KOPT-K1 (cell line): Measurements from ENCODE around the gene CLDN7.

Experiments used
- H3K27ac ChIP-seq: fragments of 200-600 bp; sonication (generic); 2 replicates; pipeline ENCODE4 v1.5.1; 2016; ENCODE audit warnings: antibody characterized with exemption, mild to moderate bottlenecking, low read depth, low read length; ENCODE audit not compliant: poor library complexity, severe bottlenecking
- H3K36me3 ChIP-seq: fragments of 200-600 bp; sonication (generic); 2 replicates; pipeline ENCODE4 v1.5.1; 2017; ENCODE audit warnings: antibody characterized with exemption, mild to moderate bottlenecking, low read length, moderate library complexity; ENCODE audit not compliant: insufficient read depth
- H3K9me3 ChIP-seq: fragments of 200-600 bp; sonication (generic); 2 replicates; pipeline ENCODE4 v1.5.1; 2017; ENCODE audit warnings: antibody characterized with exemption, low read length, mild to moderate bottlenecking; ENCODE audit not compliant: insufficient read depth, poor library complexity, severe bottlenecking

The CLDN7 gene

GRCh38 chr17:7237761-7238419 is 24.4 kb downstream of the CLDN7 start:
- Histone ChIP-seq H3K9me3 (no peaks in the 10 kb centered on the region), H3K36me3 (peaks cover 38% of the 10 kb centered on the region), H3K27ac (peak overlapping the region; percentile 94)

- H3K9me3 ChIP-seq = no peaks in the 10 kb centered on the region
- H3K27ac ChIP-seq = peak overlapping the region; percentile 94
- H3K36me3 ChIP-seq = peaks cover 38% of the 10 kb centered on the region
Measured at GRCh38 chr17:7237266-7237760, 25.0 kb downstream of the CLDN7 start.

GRCh38 chr17:7236808-7237207 is 25.5 kb downstream of the CLDN7 start:
- H3K36me3 ChIP-seq = peaks cover 38% of the 10 kb centered on the region

GRCh38 chr17:7235693-7236665 is 26.3 kb downstream of the CLDN7 start:
- Histone ChIP-seq H3K9me3 (no peaks in the 10 kb centered on the region), H3K36me3 (peaks cover 40% of the 10 kb centered on the region), H3K27ac (no peak overlapping the region)

More at GRCh38 chr17:7236808-7237207, 25.5 kb downstream of the CLDN7 start:
- peak overlapping the region; percentile 94 for H3K27ac ChIP-seq
- no peaks in the 10 kb centered on the region for H3K9me3 ChIP-seq

DNA sequence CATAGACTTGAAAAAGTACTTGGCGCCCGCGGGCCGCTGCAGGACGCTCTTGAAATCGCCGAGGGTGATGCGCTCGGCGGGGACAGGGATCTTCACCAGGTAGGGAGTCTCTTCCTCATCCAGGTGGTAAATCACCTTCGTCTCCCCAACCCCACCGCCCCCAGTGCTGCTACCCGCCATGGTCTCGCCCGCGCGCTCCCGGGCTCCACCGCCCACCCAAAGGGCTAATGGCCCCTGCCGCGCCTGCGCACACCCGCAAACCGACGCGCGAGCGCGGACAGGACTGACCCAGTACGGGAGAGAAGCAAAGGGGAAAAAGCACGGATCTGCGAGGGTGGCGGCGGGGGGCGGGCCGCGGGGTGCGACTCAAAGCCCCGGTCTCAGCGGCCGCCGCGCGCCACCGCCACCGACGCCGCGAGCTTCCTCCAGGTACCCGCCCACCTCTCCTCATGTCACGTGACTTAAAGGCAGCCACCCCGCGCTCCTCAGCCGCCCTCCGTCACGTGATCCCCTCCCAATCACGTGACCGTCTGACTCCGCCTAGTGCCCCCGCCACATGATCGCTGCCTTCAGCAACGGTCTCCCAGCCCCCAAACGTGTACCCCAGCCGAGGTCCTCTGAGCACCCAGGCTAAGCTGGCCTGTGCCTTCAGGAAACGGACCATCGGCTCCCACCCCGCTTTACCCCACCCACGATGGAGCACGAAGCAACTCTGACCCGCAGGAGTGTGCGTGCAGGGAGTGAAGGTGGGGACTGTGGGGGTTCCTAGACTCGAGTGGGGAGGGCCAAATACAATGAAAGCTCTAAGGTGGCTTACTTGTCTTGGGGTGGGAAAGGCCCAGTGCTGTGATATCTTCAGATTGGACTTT is 28.0 kb downstream of the CLDN7 start, which contains the start of gene DVL2:
DVL2 (minus strand) TSS at position 435 of the 869 bp plus-strand sequence; CDS start at position 180, 255 bp downstream.
- peak within 1 kb of the TSS; percentile 82 for H3K27ac ChIP-seq
- peaks cover 46% of the 10 kb centered on the region for H3K36me3 ChIP-seq
- no peaks in the 10 kb centered on the region for H3K9me3 ChIP-seq

GRCh38 chr17:7233701-7234082 is 28.6 kb downstream of the CLDN7 start:
- Histone ChIP-seq H3K9me3 (no peaks in the 10 kb centered on the region), H3K36me3 (peaks cover 53% of the 10 kb centered on the region), H3K27ac (peak overlapping the region; percentile 82)

GRCh38 chr17:7232114-7232513 is 30.2 kb downstream of the CLDN7 start:
- Histone ChIP-seq H3K9me3 (no peaks in the 10 kb centered on the region), H3K27ac (no peak overlapping the region), H3K36me3 (peaks cover 65% of the 10 kb centered on the region)

GRCh38 chr17:7229504-7229903 is 32.8 kb downstream of the CLDN7 start:
- Histone ChIP-seq H3K9me3 (no peaks in the 10 kb centered on the region), H3K27ac (no peak overlapping the region), H3K36me3 (peaks cover 67% of the 10 kb centered on the region)

DNA sequence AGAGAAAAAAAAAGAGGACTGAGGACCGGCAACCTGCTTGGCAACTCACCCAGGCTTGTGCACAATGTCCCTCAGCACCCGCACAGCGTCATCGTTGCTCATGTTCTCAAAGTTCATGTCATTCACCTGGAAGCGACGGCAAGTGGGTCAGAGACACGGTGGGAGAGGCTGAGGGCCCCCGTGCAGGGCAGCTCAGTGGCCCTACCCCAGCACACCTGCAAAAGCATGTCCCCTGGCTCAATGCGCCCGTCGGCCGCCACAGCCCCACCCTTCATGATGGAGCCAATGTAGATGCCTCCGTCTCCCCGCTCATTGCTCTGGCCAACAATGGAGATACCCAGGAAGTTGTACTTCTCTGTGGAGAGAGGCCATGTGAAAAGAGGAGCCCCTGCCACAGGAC is 33.4 kb downstream of the CLDN7 start:
- no peaks in the 10 kb centered on the region for H3K9me3 ChIP-seq
- H3K36me3 ChIP-seq = peaks cover 73% of the 10 kb centered on the region
- H3K27ac ChIP-seq = no peak overlapping the region

GRCh38 chr17:7226721-7227710 is 35.3 kb downstream of the CLDN7 start:
- Histone ChIP-seq H3K27ac (no peak overlapping the region), H3K9me3 (no peaks in the 10 kb centered on the region), H3K36me3 (peaks cover 92% of the 10 kb centered on the region)

GRCh38 chr17:7225711-7226331 is 36.5 kb downstream of the CLDN7 start:
- Histone ChIP-seq H3K36me3 (peaks cover 91% of the 10 kb centered on the region), H3K9me3 (no peaks in the 10 kb centered on the region)

DNA sequence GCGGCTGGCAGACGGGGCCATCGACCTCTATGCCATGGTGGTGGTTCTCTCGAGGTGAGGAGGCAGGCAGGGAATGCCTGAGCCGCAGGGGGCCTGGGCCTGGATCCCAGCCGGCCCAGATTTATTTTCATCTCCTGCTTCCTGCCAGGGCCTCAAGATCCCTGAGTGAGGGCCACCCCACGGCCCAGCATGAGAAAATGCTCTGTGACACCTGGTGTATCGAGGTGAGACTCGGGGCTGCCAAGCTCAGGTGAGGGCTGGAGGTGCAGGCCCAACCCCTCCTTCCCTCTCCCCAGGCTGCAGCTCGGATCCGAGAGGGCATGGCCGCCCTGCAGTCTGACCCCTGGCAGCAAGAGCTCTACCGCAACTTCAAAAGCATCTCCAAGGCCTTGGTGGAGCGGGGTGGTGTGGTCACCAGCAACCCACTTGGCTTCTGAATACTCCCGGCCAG is 37.6 kb downstream of the CLDN7 start:
- no peaks in the 10 kb centered on the region for H3K9me3 ChIP-seq
- H3K36me3 ChIP-seq = peaks cover 79% of the 10 kb centered on the region
- no peak overlapping the region for H3K27ac ChIP-seq

More at GRCh38 chr17:7225711-7226331, 36.5 kb downstream of the CLDN7 start:
- H3K27ac ChIP-seq = no peak overlapping the region

- no peak overlapping the region for H3K27ac ChIP-seq
- H3K9me3 ChIP-seq = no peaks in the 10 kb centered on the region
- peaks cover 74% of the 10 kb centered on the region for H3K36me3 ChIP-seq
Measured at GRCh38 chr17:7224110-7224509, 38.2 kb downstream of the CLDN7 start.
